HCT116 (cell line): ENCODE data around the gene F2RL3.

Source experiments
- CTCF ChIP-seq, 3 experiments: fragments of 200-600 bp in 1 of 3; sonication (generic) in 1 of 3; IDR thresholded peaks in 2 of 3; conservative IDR thresholded peaks in 1 of 3; 2 replicates each; pipeline ENCODE4 v1.5.1; 2012 to 2017; ENCODE audit warnings: low read depth in 2 of 3, low read length in 2 of 3, antibody characterized with exemption in 1 of 3, borderline replicate concordance in 1 of 3, control low read depth in 1 of 3, mild to moderate bottlenecking in 1 of 3, mixed read lengths in 1 of 3, mixed run types in 1 of 3, moderate library complexity in 1 of 3; ENCODE audit not compliant: insufficient read depth in 1 of 3
- EZH2 ChIP-seq: fragments of 200-600 bp; sonication (generic); IDR thresholded peaks from 2 replicates; pipeline ENCODE4 v1.6.1; 2017; ENCODE audit warnings: antibody characterized with exemption, mixed run types
- EZH2phosphoT487 ChIP-seq: fragments of 200-600 bp; IDR thresholded peaks from 2 replicates; pipeline ENCODE4 v1.6.1; 2018; ENCODE audit warnings: antibody characterized with exemption, borderline replicate concordance
- POLR2A ChIP-seq: IDR thresholded peaks from 2 replicates; pipeline ENCODE4 v1.7.0; 2011; ENCODE audit warnings: borderline replicate concordance; ENCODE audit not compliant: insufficient read depth, insufficient read length; ENCODE audit errors: extremely low read depth
- POLR2AphosphoS5 ChIP-seq: IDR thresholded peaks from 2 replicates; pipeline ENCODE4 v1.6.1; 2011; ENCODE audit warnings: mild to moderate bottlenecking, low read depth, low read length, moderate library complexity
- SP1 ChIP-seq: IDR thresholded peaks from 2 replicates; pipeline ENCODE4 v1.6.1; 2012; ENCODE audit warnings: low read depth
- ZNF274 ChIP-seq: fragments of 200-500 bp; sonication (Bioruptor generic); IDR thresholded peaks from 2 replicates; pipeline ENCODE4 v1.6.1; 2014; ENCODE audit warnings: mild to moderate bottlenecking, low read depth, low read length, inconsistent platforms
- TF ChIP-seq, protein P1 (sequence below): IDR thresholded peaks from 2 replicates; pipeline ENCODE4 v1.6.1; 2012
- TF ChIP-seq, protein P2 (sequence below): IDR thresholded peaks from 2 replicates; pipeline ENCODE4 v1.6.1; 2012

DNA sequence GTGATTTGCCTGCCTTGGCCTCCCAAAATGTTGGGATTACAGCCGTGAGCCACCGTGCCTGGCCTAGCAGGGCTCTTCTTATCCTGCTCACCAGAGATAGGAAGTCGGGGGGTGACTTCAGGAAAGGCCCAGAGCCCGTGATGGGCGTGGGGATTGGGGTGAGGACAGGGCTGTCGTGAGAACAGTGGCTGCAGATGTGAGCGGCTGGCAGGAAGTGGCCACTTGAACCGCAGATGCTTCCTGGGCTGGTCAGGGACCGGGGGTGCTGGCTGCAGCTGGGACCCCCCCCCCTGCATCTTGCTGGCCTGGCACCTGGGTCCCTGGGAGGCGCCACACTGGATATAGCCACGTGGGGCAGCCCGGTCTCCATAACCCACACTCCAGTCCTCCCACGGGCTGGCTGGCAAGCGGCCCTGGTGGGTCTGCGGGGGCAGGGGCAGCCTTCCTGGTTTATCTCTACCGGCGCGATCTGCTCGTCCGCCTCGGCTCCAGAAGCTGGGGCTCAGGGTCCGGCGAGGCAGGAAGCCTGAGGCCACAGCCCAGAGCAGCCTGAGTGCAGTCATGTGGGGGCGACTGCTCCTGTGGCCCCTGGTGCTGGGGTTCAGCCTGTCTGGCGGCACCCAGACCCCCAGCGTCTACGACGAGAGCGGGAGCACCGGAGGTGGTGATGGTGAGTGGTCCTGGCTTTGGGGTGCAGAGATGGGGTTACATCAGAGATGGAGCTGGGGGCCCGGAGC, at the start of gene F2RL3:
- TF ChIP-seq POLR2A (no peak), CTCF (IDR thresholded peaks at IDR 0.05 in 2 of 3, conservative IDR thresholded peaks at IDR 0.05 in 1 of 3; ENCODE audit: borderline replicate concordance in 1 of 3, insufficient read depth in 1 of 3, low read depth in 2 of 3, low read length in 2 of 3) (no peak), EZH2phosphoT487 (no peak), POLR2AphosphoS5 (no peak), ZNF274 (no peak), SP1 (no peak), EZH2 (no peak)
- TF ChIP-seq, protein P1, sequence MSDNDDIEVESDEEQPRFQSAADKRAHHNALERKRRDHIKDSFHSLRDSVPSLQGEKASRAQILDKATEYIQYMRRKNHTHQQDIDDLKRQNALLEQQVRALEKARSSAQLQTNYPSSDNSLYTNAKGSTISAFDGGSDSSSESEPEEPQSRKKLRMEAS = no peak
- TF ChIP-seq, protein P2, sequence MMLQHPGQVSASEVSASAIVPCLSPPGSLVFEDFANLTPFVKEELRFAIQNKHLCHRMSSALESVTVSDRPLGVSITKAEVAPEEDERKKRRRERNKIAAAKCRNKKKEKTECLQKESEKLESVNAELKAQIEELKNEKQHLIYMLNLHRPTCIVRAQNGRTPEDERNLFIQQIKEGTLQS = no peak
